ENCODE measurements around the gene RPL4. TPM values are rescaled to one million over a fixed set of nuclear protein-coding genes. Genes with fewer than 3 reads are reported as not detected.

RPL4 gene
- total RNA-seq, 1 experiment from 2014 or later: 3,988 TPM

GRCh38 chr15:66483131-66483566 lies 21.5 kb downstream of the RPL4 start:
- H3K27ac Mint-ChIP-seq: no peak overlapping the region
- no peak overlapping the region for H4K8ac ChIP-seq (replicated peaks; ENCODE audit: insufficient read length, low read depth, low read length)
- no peak overlapping the region for H3K14ac ChIP-seq (ENCODE audit: insufficient read depth, low read length)
- H3K4me3 Mint-ChIP-seq: no peak overlapping the region
- no peak overlapping the region for H2BK120ac ChIP-seq (ENCODE audit: low read depth, low read length, poor library complexity, severe bottlenecking)
- H3K9me3 ChIP-seq (ENCODE audit: control insufficient read depth, low read depth, low read length): no peaks in the 10 kb centered on the region
- DNase-seq: no peak
- H3K4me1 ChIP-seq (ENCODE audit: insufficient read depth, low read length): no peaks in the 10 kb centered on the region
- H3K79me2 ChIP-seq (ENCODE audit: insufficient read depth, low read length): no peaks in the 10 kb centered on the region
- no peak overlapping the region for H3K4ac ChIP-seq (ENCODE audit: low read depth, low read length)
- no CpG with 5 or more reads among the region's 3 CpGs for WGBS (ENCODE audit: extremely low coverage, insufficient read length, low lambda C conversion rate)
- H2BK20ac ChIP-seq (ENCODE audit: low read depth, low read length, poor library complexity, severe bottlenecking): no peak overlapping the region
- H3K4me1 Mint-ChIP-seq: peaks cover 4 to 5% of the 10 kb centered on the region in 2 experiments; a peak in 3 of 4 replicates
- H4K91ac ChIP-seq (ENCODE audit: insufficient read length, low read depth, low read length): no peak overlapping the region
- H3K56ac ChIP-seq (ENCODE audit: insufficient read length, low read depth, low read length): no peak overlapping the region
- no peaks in the 10 kb centered on the region for H3K23me2 ChIP-seq (ENCODE audit: insufficient read length, low read depth, low read length, poor library complexity, severe bottlenecking)
- H2AK5ac ChIP-seq (ENCODE audit: insufficient read length, low read length): no peak overlapping the region
- no peak for TF ChIP-seq CTCF (conservative IDR thresholded peaks at IDR 0.05)
- no peak overlapping the region for H2BK15ac ChIP-seq (ENCODE audit: low read depth, low read length)
- no peaks in the 10 kb centered on the region for H4K20me1 ChIP-seq (ENCODE audit: control insufficient read depth, insufficient read depth, insufficient read length)
- no peak overlapping the region for H3K18ac ChIP-seq (ENCODE audit: insufficient read length, low read depth, low read length)
- H2AFZ ChIP-seq (ENCODE audit: low read length): no peak overlapping the region
- H3K27me3 Mint-ChIP-seq (ENCODE audit: low read depth): no peaks in the 10 kb centered on the region
- no peaks in the 10 kb centered on the region for H3K79me1 ChIP-seq (ENCODE audit: insufficient read depth, low read depth, low read length, poor library complexity, severe bottlenecking)
- H3K9me3 Mint-ChIP-seq: no peaks in the 10 kb centered on the region
- H3K27me3 ChIP-seq (ENCODE audit: insufficient read depth, low read length): no peaks in the 10 kb centered on the region
- no peak overlapping the region for H3K4me2 ChIP-seq (ENCODE audit: insufficient read depth, insufficient read length, low read length)
- no peak overlapping the region for H4K5ac ChIP-seq (ENCODE audit: insufficient read length, low read depth, low read length)
- H3K23ac ChIP-seq (ENCODE audit: insufficient read length, low read depth, low read length): no peak overlapping the region
- H2BK12ac ChIP-seq (ENCODE audit: insufficient read length, low read depth, low read length): no peak overlapping the region
- no peak overlapping the region for H3K9ac ChIP-seq (ENCODE audit: extremely low read depth, insufficient read length, low read length)
- no peak overlapping the region for H3K27ac ChIP-seq (ENCODE audit: insufficient read length, low read depth, low read length)
- no peak overlapping the region for H3T11ph ChIP-seq (ENCODE audit: low read length)
- no peak overlapping the region for H2BK5ac ChIP-seq (ENCODE audit: insufficient read length, low read length)
- peaks cover 38 to 57% (median 44%) of the 10 kb centered on the region in 3 experiments for H3K36me3 Mint-ChIP-seq (ENCODE audit: insufficient read depth in 1 of 3, low read depth in 3 of 3)

All from H9 (cell line).